Measurements from ENCODE around the gene ZEB1. TPM values are rescaled to one million over a fixed set of nuclear protein-coding genes. Genes with fewer than 3 reads are reported as not detected.

ZEB1 gene
- total RNA-seq, 1 experiment from 2014 or later, result 31.5 TPM

DNA sequence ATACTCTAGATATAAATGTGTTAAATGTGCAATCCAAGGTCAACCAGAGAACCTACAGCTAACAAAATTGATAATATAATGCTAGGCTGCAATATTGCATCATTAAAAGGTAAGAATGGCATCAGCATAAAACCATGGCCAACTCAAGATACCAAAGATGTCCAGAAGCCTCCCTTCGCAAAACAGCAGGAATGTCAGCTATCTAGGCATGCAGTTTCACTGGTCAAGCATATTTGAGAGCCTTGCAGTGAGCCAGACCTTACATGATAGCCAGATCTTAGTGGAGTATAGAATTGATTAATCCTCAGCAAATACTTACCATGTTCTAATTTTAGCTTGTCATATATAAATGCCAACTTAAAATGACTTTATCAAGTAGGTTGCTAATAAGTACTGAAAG lies 138.8 kb downstream of the ZEB1 start:
- TF ChIP-seq SIN3A (IDR thresholded peaks at IDR 0.05; ENCODE audit: borderline replicate concordance, insufficient read depth, low read depth, low read length), result no peak
- TF ChIP-seq, protein P1, sequence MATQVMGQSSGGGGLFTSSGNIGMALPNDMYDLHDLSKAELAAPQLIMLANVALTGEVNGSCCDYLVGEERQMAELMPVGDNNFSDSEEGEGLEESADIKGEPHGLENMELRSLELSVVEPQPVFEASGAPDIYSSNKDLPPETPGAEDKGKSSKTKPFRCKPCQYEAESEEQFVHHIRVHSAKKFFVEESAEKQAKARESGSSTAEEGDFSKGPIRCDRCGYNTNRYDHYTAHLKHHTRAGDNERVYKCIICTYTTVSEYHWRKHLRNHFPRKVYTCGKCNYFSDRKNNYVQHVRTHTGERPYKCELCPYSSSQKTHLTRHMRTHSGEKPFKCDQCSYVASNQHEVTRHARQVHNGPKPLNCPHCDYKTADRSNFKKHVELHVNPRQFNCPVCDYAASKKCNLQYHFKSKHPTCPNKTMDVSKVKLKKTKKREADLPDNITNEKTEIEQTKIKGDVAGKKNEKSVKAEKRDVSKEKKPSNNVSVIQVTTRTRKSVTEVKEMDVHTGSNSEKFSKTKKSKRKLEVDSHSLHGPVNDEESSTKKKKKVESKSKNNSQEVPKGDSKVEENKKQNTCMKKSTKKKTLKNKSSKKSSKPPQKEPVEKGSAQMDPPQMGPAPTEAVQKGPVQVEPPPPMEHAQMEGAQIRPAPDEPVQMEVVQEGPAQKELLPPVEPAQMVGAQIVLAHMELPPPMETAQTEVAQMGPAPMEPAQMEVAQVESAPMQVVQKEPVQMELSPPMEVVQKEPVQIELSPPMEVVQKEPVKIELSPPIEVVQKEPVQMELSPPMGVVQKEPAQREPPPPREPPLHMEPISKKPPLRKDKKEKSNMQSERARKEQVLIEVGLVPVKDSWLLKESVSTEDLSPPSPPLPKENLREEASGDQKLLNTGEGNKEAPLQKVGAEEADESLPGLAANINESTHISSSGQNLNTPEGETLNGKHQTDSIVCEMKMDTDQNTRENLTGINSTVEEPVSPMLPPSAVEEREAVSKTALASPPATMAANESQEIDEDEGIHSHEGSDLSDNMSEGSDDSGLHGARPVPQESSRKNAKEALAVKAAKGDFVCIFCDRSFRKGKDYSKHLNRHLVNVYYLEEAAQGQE (IDR thresholded peaks at IDR 0.05; ENCODE audit: insufficient read depth in 1 of 2, low read depth in 2 of 2, low read length in 1 of 2), result no peak
- no peak for TF ChIP-seq POLR2AphosphoS5 (IDR thresholded peaks at IDR 0.05; ENCODE audit: low read depth, low read length)
- TF ChIP-seq, protein P2, sequence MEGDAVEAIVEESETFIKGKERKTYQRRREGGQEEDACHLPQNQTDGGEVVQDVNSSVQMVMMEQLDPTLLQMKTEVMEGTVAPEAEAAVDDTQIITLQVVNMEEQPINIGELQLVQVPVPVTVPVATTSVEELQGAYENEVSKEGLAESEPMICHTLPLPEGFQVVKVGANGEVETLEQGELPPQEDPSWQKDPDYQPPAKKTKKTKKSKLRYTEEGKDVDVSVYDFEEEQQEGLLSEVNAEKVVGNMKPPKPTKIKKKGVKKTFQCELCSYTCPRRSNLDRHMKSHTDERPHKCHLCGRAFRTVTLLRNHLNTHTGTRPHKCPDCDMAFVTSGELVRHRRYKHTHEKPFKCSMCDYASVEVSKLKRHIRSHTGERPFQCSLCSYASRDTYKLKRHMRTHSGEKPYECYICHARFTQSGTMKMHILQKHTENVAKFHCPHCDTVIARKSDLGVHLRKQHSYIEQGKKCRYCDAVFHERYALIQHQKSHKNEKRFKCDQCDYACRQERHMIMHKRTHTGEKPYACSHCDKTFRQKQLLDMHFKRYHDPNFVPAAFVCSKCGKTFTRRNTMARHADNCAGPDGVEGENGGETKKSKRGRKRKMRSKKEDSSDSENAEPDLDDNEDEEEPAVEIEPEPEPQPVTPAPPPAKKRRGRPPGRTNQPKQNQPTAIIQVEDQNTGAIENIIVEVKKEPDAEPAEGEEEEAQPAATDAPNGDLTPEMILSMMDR (IDR thresholded peaks at IDR 0.05), result no peak
- TF ChIP-seq TCF7L2 (IDR thresholded peaks at IDR 0.05; ENCODE audit: low read depth, low read length), result no peak
- Histone ChIP-seq H3K9me3 (ENCODE audit: control insufficient read depth, insufficient read depth, low read depth, low read length) (no peaks in the 10 kb centered on the region; the same call in 1 of the 2 replicates), H3K36me3 (ENCODE audit: control insufficient read depth, insufficient read depth, low read length) (no peaks in the 10 kb centered on the region), H3K4me3 (ENCODE audit: low read depth in 2 of 2, low read length in 2 of 2) (no peak overlapping the region), H3K27me3 (ENCODE audit: control insufficient read depth, insufficient read depth, low read length) (no peaks in the 10 kb centered on the region), H3K27ac (ENCODE audit: low read length) (no peak overlapping the region), H3K4me1 (ENCODE audit: control insufficient read depth, insufficient read depth, low read length) (no peaks in the 10 kb centered on the region)
- no TSS peak for BruUV-seq (replicated peaks)
- in situ Hi-C loops (cut with HindIII; ENCODE audit: low pct_unique_long_range_greater_than_20kb, low sequenced_read_pairs), result no loop called here
- intact Hi-C loops (cut with micrococcal nuclease; ENCODE audit: unreplicated experiment), result no loop called here
- CTCF ChIA-PET, result no interaction called here
- ATAC-seq, result no peak
- no peak for DNase-seq (ENCODE audit: low read depth, low spot score)
- POLR2A ChIA-PET, result no interaction called here

DNA sequence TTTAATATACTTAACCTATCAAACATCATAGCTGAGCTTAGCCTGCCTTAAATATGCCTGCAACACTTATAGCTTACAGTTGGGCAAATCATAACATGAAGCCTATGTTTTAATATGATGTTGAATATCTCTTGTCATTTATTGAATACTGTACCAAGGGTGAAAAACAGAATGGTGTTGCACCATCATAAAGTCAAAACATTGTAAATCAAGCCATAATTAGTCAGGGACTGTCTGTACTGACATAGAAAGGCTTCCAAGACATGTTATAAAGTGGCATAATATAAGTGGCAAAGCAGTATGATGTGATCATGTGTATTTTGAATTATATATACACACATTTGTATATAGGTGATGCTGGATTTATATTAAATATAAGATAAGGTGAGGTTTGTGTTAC lies 140.0 kb downstream of the ZEB1 start:
- H3K4me3 ChIP-seq (ENCODE audit: low read depth in 2 of 2, low read length in 2 of 2), result no peak overlapping the region
- in situ Hi-C loops (cut with HindIII; ENCODE audit: low pct_unique_long_range_greater_than_20kb, low sequenced_read_pairs), result no loop called here
- intact Hi-C loops (cut with micrococcal nuclease; ENCODE audit: unreplicated experiment), result no loop called here
- H3K36me3 ChIP-seq (ENCODE audit: control insufficient read depth, insufficient read depth, low read length), result no peaks in the 10 kb centered on the region
- no peaks in the 10 kb centered on the region for H3K27me3 ChIP-seq (ENCODE audit: control insufficient read depth, insufficient read depth, low read length)
- H3K4me1 ChIP-seq (ENCODE audit: control insufficient read depth, insufficient read depth, low read length), result no peaks in the 10 kb centered on the region
- POLR2A ChIA-PET, result no interaction called here
- BruUV-seq (replicated peaks), result no TSS peak
- H3K27ac ChIP-seq (ENCODE audit: low read length), result no peak overlapping the region
- CTCF ChIA-PET, result no interaction called here
- no peaks in the 10 kb centered on the region for H3K9me3 ChIP-seq (ENCODE audit: control insufficient read depth, insufficient read depth, low read depth, low read length)
- DNase-seq (ENCODE audit: low read depth, low spot score) (no peak), ATAC-seq (no peak)
- TF ChIP-seq TCF7L2 (IDR thresholded peaks at IDR 0.05; ENCODE audit: low read depth, low read length) (no peak), SIN3A (IDR thresholded peaks at IDR 0.05; ENCODE audit: borderline replicate concordance, insufficient read depth, low read depth, low read length) (no peak), POLR2AphosphoS5 (IDR thresholded peaks at IDR 0.05; ENCODE audit: low read depth, low read length) (no peak)
- TF ChIP-seq, protein P1 (IDR thresholded peaks at IDR 0.05; ENCODE audit: insufficient read depth in 1 of 2, low read depth in 2 of 2, low read length in 1 of 2), result no peak
- TF ChIP-seq, protein P2 (IDR thresholded peaks at IDR 0.05), result no peak
